ENCODE data around the gene TMEM259.

The TMEM259 gene

GRCh38 chr19:1020868-1021425 is at the start of gene TMEM259:
TMEM259 (minus strand) TSS chr19:1021123; CDS start chr19:1020996, 127 bp downstream.
- no peak for TF ChIP-seq CTCF (IDR thresholded peaks at IDR 0.05; ENCODE audit: control insufficient read depth, extremely low read depth, insufficient read depth)
- peak within 1 kb of the TSS; percentile 89 for H3K4me3 ChIP-seq (ENCODE audit: low read depth, low read length)
- peak; percentile 89 for DNase-seq (ENCODE audit: low read depth)

GRCh38 chr19:1070576-1070930 is 49.6 kb upstream of the TMEM259 start:
- H3K4me3 ChIP-seq (ENCODE audit: low read depth, low read length): no peak overlapping the region
- DNase-seq (ENCODE audit: low read depth): no peak
- no peak for TF ChIP-seq CTCF (IDR thresholded peaks at IDR 0.05; ENCODE audit: control insufficient read depth, extremely low read depth, insufficient read depth)

- H3K4me3 ChIP-seq (ENCODE audit: low read depth, low read length): no peak overlapping the region
- no peak for DNase-seq (ENCODE audit: low read depth)
- no peak for TF ChIP-seq CTCF (IDR thresholded peaks at IDR 0.05; ENCODE audit: control insufficient read depth, extremely low read depth, insufficient read depth)
Observed at GRCh38 chr19:1069009-1069779, 48.3 kb upstream of the TMEM259 start.

GRCh38 chr19:1068009-1069001 is 47.4 kb upstream of the TMEM259 start:
- H3K4me3 ChIP-seq (ENCODE audit: low read depth, low read length): no peak overlapping the region
- no peak for TF ChIP-seq CTCF (IDR thresholded peaks at IDR 0.05; ENCODE audit: control insufficient read depth, extremely low read depth, insufficient read depth)
- no peak for DNase-seq (ENCODE audit: low read depth)

GRCh38 chr19:1067341-1067957 is 46.5 kb upstream of the TMEM259 start:
- no peak for TF ChIP-seq CTCF (IDR thresholded peaks at IDR 0.05; ENCODE audit: control insufficient read depth, extremely low read depth, insufficient read depth)
- DNase-seq (ENCODE audit: low read depth): no peak
- no peak overlapping the region for H3K4me3 ChIP-seq (ENCODE audit: low read depth, low read length)

GRCh38 chr19:1066748-1067340 is 45.9 kb upstream of the TMEM259 start, which contains the start of gene ARHGAP45:
ARHGAP45 (plus strand) TSS chr19:1067167; CDS start chr19:1067406, 239 bp downstream.
- H3K4me3 ChIP-seq (ENCODE audit: low read depth, low read length): no peak within 1 kb of the TSS
- TF ChIP-seq CTCF (IDR thresholded peaks at IDR 0.05; ENCODE audit: control insufficient read depth, extremely low read depth, insufficient read depth): no peak
- no peak for DNase-seq (ENCODE audit: low read depth)

Data from LNCaP clone FGC (cell line).